Measurements from ENCODE around the gene GSTO2.

- TF ChIP-seq CTCF (conservative IDR thresholded peaks at IDR 0.05; ENCODE audit: low read length) (no peak), EZH2phosphoT487 (IDR thresholded peaks at IDR 0.05; ENCODE audit: borderline replicate concordance) (no peak)
Observed at GRCh38 chr10:104268713-104269645, at the start of gene GSTO2.

Data from Loucy (cell line).